Activated CD4-positive, alpha-beta T cell treated with anti-CD3 and anti-CD28 coated beads for 48 hours (primary cell): ENCODE results near the gene ZNF598.
A peak's percentile ranks its signal among the peaks of the same experiment; 100 is the strongest.
"Not testable (repeated sequence)": the region's sequence is repeated elsewhere in the genome, so short reads cannot be mapped to it uniquely, and the experiment has no call there.

Experiments
- DNase-seq: peaks from one replicate; pipeline ENCODE4 v3.0.0-alpha.2; 2020

ZNF598 gene

GRCh38 chr16:1974157-1975070 is 35.2 kb downstream of the ZNF598 start:
- DNase-seq, result no peak

- no peak for DNase-seq
These were observed 36.0 kb downstream of the ZNF598 start for GRCh38 chr16:1973461-1974156.

GRCh38 chr16:1972490-1972877 is 37.1 kb downstream of the ZNF598 start:
- DNase-seq, result peak; percentile 42

GRCh38 chr16:1971796-1972489 is 37.7 kb downstream of the ZNF598 start, which contains the start of gene TBL3:
Gene TBL3, plus strand, starts transcription at chr16:1972053. Its CDS starts 112 bp downstream, at chr16:1972165.
- peak; percentile 97 for DNase-seq

- DNase-seq, result no peak
These were observed 41.3 kb downstream of the ZNF598 start for GRCh38 chr16:1968146-1968953.

GRCh38 chr16:1966460-1966859 is 43.2 kb downstream of the ZNF598 start, which contains the start of gene RNF151:
Gene RNF151, plus strand, starts transcription at chr16:1966856. Its CDS starts 26 bp downstream, at chr16:1966882.
- no peak for DNase-seq

GRCh38 chr16:1965396-1966001 is 44.1 kb downstream of the ZNF598 start:
- DNase-seq, result peak; percentile 31

- DNase-seq, result peak; percentile 99
These were observed 44.9 kb downstream of the ZNF598 start, which contains the start of gene RPS2 for GRCh38 chr16:1964506-1965395. Gene RPS2, minus strand, starts transcription at chr16:1964826. Its CDS starts 201 bp downstream, at chr16:1964625.

GRCh38 chr16:1963806-1964505 is 45.7 kb downstream of the ZNF598 start:
- DNase-seq, result peak; percentile 55

GRCh38 chr16:1962161-1963153 is 47.2 kb downstream of the ZNF598 start:
- DNase-seq, result peak; percentile 26

GRCh38 chr16:1961651-1962067 is 48.0 kb downstream of the ZNF598 start:
- peak; percentile 59 for DNase-seq

- DNase-seq, result peak; percentile 76
These were observed 48.7 kb downstream of the ZNF598 start for GRCh38 chr16:1960665-1961630.

GRCh38 chr16:1959269-1960039 is 50.2 kb downstream of the ZNF598 start, which contains the start of gene NDUFB10:
Gene NDUFB10, plus strand, starts transcription at chr16:1959538. Its CDS starts 87 bp downstream, at chr16:1959625.
- DNase-seq, result peak; percentile 95

- no peak for DNase-seq
These were observed 50.8 kb downstream of the ZNF598 start for GRCh38 chr16:1958715-1959268.

- not testable (repeated sequence) for DNase-seq
These were observed 51.5 kb downstream of the ZNF598 start for GRCh38 chr16:1958143-1958491.
